PC-3 (cell line): Measurements from ENCODE around the gene CDHR3. TPM values are rescaled to one million over a fixed set of nuclear protein-coding genes. Genes with fewer than 3 reads are reported as not detected.
A peak's percentile ranks its signal among the peaks of the same experiment; 100 is the strongest.

Experiments used
- ATAC-seq: fragments of 200-7000 bp; cut with Tn5 transposase; 2 replicates; pipeline ENCODE4 v1.9.1; 2020; ENCODE audit warnings: mild to moderate bottlenecking, moderate library complexity
- BruUV-seq: library from RNA; stranded (reverse); fragments of 400-500 nt; replicated peaks from 2 replicates; lab custom pipeline; 2021; lab: Mats Ljungman, UMichigan
- CTCF ChIA-PET: fragments of 300-600 bp; sonication (Branson Sonifier 250); formaldehyde crosslinking; loops from one replicate; lab custom pipeline; 2022; ENCODE audit warnings: antibody characterized with exemption; lab: Charles Lee
- POLR2A ChIA-PET: fragments of 300-600 bp; sonication (Branson Sonifier 250); formaldehyde crosslinking; loops from one replicate; lab custom pipeline; 2022; ENCODE audit warnings: antibody characterized with exemption; ENCODE audit not compliant: unreplicated experiment; lab: Charles Lee
- DNase-seq: peaks from one replicate; pipeline ENCODE4 v3.0.0-alpha.2; 2015
- H2AFZ ChIP-seq: fragments of 300-600 bp; sonication (generic); 2 replicates; pipeline ENCODE4 v1.6.0; 2016; ENCODE audit warnings: antibody characterized with exemption, low read length
- H3F3A ChIP-seq: fragments of 300-600 bp; sonication (generic); one replicate; pipeline ENCODE4 v1.6.0; 2017; ENCODE audit warnings: antibody characterized with exemption, low read length, control low read depth, mild to moderate bottlenecking; ENCODE audit not compliant: unreplicated experiment
- H3K27ac ChIP-seq: fragments of 300-600 bp; sonication (generic); 2 replicates; pipeline ENCODE4 v1.5.1; 2016; ENCODE audit warnings: mild to moderate bottlenecking, low read length
- H3K27me3 ChIP-seq: fragments of 300-600 bp; sonication (generic); 2 replicates; pipeline ENCODE4 v1.6.1; 2016; ENCODE audit warnings: low read length, mixed read lengths
- H3K36me3 ChIP-seq: fragments of 300-600 bp; sonication (generic); 2 replicates; pipeline ENCODE4 v1.6.1; 2016; ENCODE audit warnings: low read depth, mixed run types, low read length, mixed read lengths
- H3K4me1 ChIP-seq: fragments of 300-600 bp; sonication (generic); 2 replicates; pipeline ENCODE4 v1.5.1; 2016; ENCODE audit warnings: low read length; ENCODE audit not compliant: insufficient read depth
- H3K4me2 ChIP-seq: fragments of 300-600 bp; sonication (generic); 2 replicates; pipeline ENCODE4 v1.6.0; 2016; ENCODE audit warnings: low read length
- H3K4me3 ChIP-seq: fragments of 300-600 bp; sonication (generic); 2 replicates; pipeline ENCODE4 v1.5.1; 2016; ENCODE audit warnings: mild to moderate bottlenecking, low read length, mixed read lengths
- H3K79me2 ChIP-seq: fragments of 300-600 bp; sonication (generic); 2 replicates; pipeline ENCODE4 v1.6.1; 2017; ENCODE audit warnings: low read length, mixed read lengths
- H3K9ac ChIP-seq: fragments of 300-600 bp; sonication (generic); 2 replicates; pipeline ENCODE4 v1.6.0; 2016; ENCODE audit warnings: mild to moderate bottlenecking, low read length
- H3K9me2 ChIP-seq: fragments of 300-600 bp; sonication (generic); replicated peaks from 2 replicates; pipeline ENCODE4 v1.6.1; 2016; ENCODE audit warnings: mixed run types, low read length, mixed read lengths
- H3K9me3 ChIP-seq: fragments of 300-600 bp; sonication (generic); 2 replicates; pipeline ENCODE4 v1.6.1; 2016; ENCODE audit warnings: low read length, mixed read lengths
- H4K20me1 ChIP-seq: fragments of 300-600 bp; sonication (generic); 2 replicates; pipeline ENCODE4 v1.6.1; 2016; ENCODE audit warnings: low read length, mixed read lengths
- CTCF ChIP-seq: fragments of 300-600 bp; sonication (generic); conservative IDR thresholded peaks from 2 replicates; pipeline ENCODE4 v1.5.1; 2017; ENCODE audit warnings: antibody characterized with exemption, low read depth, mild to moderate bottlenecking, low read length
- EZH2 ChIP-seq: fragments of 300-600 bp; sonication (generic); IDR thresholded peaks from one replicate; pipeline ENCODE4 v1.6.1; 2017; ENCODE audit warnings: antibody characterized with exemption, mild to moderate bottlenecking, low read length; ENCODE audit not compliant: unreplicated experiment
- EZH2phosphoT487 ChIP-seq: fragments of 300-600 bp; sonication (generic); IDR thresholded peaks from 2 replicates; pipeline ENCODE4 v1.6.1; 2018; ENCODE audit warnings: mild to moderate bottlenecking, antibody characterized with exemption, low read length, borderline replicate concordance
- intact Hi-C: fragments of 100-400 bp; cut with micrococcal nuclease; formaldehyde crosslinking; loops from 2 replicates; pipeline ENCODE4 v1.9.0; 2023
- total RNA-seq: library from RNA; depleted of rRNA; stranded (reverse); fragments of >200 nt; gene quantifications from 2 replicates; pipeline ENCODE4 v1.2.3, GENCODE V29; 2014

Gene CDHR3
- total RNA-seq, 1 experiment from 2014 or later, result 9.8 TPM

- intact Hi-C loops, result loop anchor here (2.0 kb wide), 1 partner anchor 74 kb away; no protein-coding TSS in a partner anchor
- no peaks in the 10 kb centered on the region for H3K36me3 ChIP-seq
- no peak overlapping the region for H2AFZ ChIP-seq
- ATAC-seq, result peak; percentile 72
- H3K9me3 ChIP-seq, result no peaks in the 10 kb centered on the region
- H3K79me2 ChIP-seq, result no peaks in the 10 kb centered on the region
- no peak overlapping the region for H3K9ac ChIP-seq
- TF ChIP-seq EZH2phosphoT487 (no peak), CTCF (peak; percentile 51)
- H4K20me1 ChIP-seq, result no peaks in the 10 kb centered on the region
- POLR2A ChIA-PET, result no interaction called here
- peaks cover 7% of the 10 kb centered on the region; the same call in 1 of the 2 replicates for H3K4me1 ChIP-seq
- no peaks in the 10 kb centered on the region for H3K9me2 ChIP-seq
- CTCF ChIA-PET, result no interaction called here
- peak; percentile 16 for DNase-seq
- no peaks in the 10 kb centered on the region for H3K27me3 ChIP-seq
- no peak overlapping the region for H3K4me3 ChIP-seq
- no peaks in the 10 kb centered on the region for H3F3A ChIP-seq
- H3K27ac ChIP-seq, result no peak overlapping the region
- no peak overlapping the region for H3K4me2 ChIP-seq
- BruUV-seq, result no TSS peak
These were observed 28.4 kb upstream of the CDHR3 start for GRCh38 chr7:105934572-105935185.

GRCh38 chr7:105935250-105935649 is 27.8 kb upstream of the CDHR3 start:
- H3K9me3 ChIP-seq, result no peaks in the 10 kb centered on the region
- H3K27me3 ChIP-seq, result no peaks in the 10 kb centered on the region
- no peaks in the 10 kb centered on the region for H3K9me2 ChIP-seq
- ChIA-PET CTCF (no interaction called here), POLR2A (no interaction called here)
- ATAC-seq, result peak; percentile 66
- H3K79me2 ChIP-seq, result no peaks in the 10 kb centered on the region
- H3K36me3 ChIP-seq, result no peaks in the 10 kb centered on the region
- H4K20me1 ChIP-seq, result no peaks in the 10 kb centered on the region
- H3F3A ChIP-seq, result no peaks in the 10 kb centered on the region
- no TSS peak for BruUV-seq
- H3K4me2 ChIP-seq, result no peak overlapping the region
- no peak overlapping the region for H2AFZ ChIP-seq
- no peak overlapping the region for H3K9ac ChIP-seq
- H3K27ac ChIP-seq, result no peak overlapping the region
- H3K4me1 ChIP-seq, result peaks cover 7% of the 10 kb centered on the region; the same call in 1 of the 2 replicates
- peak; percentile 19 for DNase-seq
- no peak overlapping the region for H3K4me3 ChIP-seq
- intact Hi-C loops, result loop anchor here (2.0 kb wide), 1 partner anchor 74 kb away; no protein-coding TSS in a partner anchor
- TF ChIP-seq EZH2, result no peak
- TF ChIP-seq EZH2phosphoT487, result no peak
- TF ChIP-seq CTCF, result no peak

DNA sequence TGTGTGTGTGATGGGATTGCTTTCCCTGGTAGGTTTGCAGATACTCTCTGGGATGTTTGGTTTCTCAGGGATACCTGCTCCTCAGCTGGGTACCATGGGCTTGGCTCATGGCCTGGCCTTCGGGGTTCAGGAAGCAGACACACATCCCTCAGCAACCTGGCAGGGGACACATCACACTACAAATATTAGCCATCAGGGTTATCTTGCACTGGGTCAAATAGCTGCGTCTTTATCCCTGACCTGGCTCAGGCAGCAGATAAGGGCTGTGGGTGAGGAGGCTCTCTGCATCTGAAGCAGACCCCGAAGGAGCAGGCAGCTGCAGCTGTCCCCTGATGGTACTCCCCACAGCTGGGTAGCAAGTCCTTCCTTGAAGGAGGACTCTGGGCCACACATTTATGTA is 25.7 kb upstream of the CDHR3 start:
- CTCF ChIA-PET, result no interaction called here
- no TSS peak for BruUV-seq
- intact Hi-C loops, result no loop called here

More for the DNA sequence above, 25.7 kb upstream of the CDHR3 start:
- H3K9me2 ChIP-seq, result no peaks in the 10 kb centered on the region
- no peak overlapping the region for H3K27ac ChIP-seq
- H3K79me2 ChIP-seq, result no peaks in the 10 kb centered on the region
- no peaks in the 10 kb centered on the region for H4K20me1 ChIP-seq
- ATAC-seq, result no peak
- H3K4me2 ChIP-seq, result no peak overlapping the region
- no peaks in the 10 kb centered on the region for H3K36me3 ChIP-seq
- H3K9me3 ChIP-seq, result no peaks in the 10 kb centered on the region
- H3K4me3 ChIP-seq, result no peak overlapping the region
- no peak overlapping the region for H2AFZ ChIP-seq
- H3K4me1 ChIP-seq, result peaks cover 5% of the 10 kb centered on the region; the same call in 1 of the 2 replicates
- no peak overlapping the region for H3K9ac ChIP-seq
- no peaks in the 10 kb centered on the region for H3K27me3 ChIP-seq
- POLR2A ChIA-PET, result no interaction called here
- no peaks in the 10 kb centered on the region for H3F3A ChIP-seq
- TF ChIP-seq CTCF, result no peak
- TF ChIP-seq EZH2, result no peak
- DNase-seq, result no peak
